WTC11 (cell line): ENCODE measurements around the gene PERP.

ENCODE experiments used
- ESRRA ChIP-seq: sonication (generic); formaldehyde crosslinking; IDR thresholded peaks from 2 replicates; pipeline ENCODE4 v1.8.1; 2022; ENCODE audit warnings: mild to moderate bottlenecking, missing genetic modification reagents, borderline replicate concordance
- JAZF1 ChIP-seq: fragments of 250-450 bp; sonication (Bioruptor Pico); IDR thresholded peaks from 2 replicates; pipeline ENCODE4 v1.9.0; 2021; ENCODE audit warnings: moderate library complexity, mild to moderate bottlenecking, inconsistent platforms
- RELA ChIP-seq: sonication (generic); formaldehyde crosslinking; IDR thresholded peaks from 2 replicates; pipeline ENCODE4 v1.8.1; 2022; ENCODE audit warnings: missing genetic modification reagents, mild to moderate bottlenecking, borderline replicate concordance
- SMAD3 ChIP-seq: sonication (generic); formaldehyde crosslinking; IDR thresholded peaks from 2 replicates; pipeline ENCODE4 v1.8.0; 2022; ENCODE audit warnings: missing genetic modification reagents, mild to moderate bottlenecking, borderline replicate concordance
- TP53 ChIP-seq: sonication (generic); formaldehyde crosslinking; IDR thresholded peaks from 2 replicates; pipeline ENCODE4 v1.8.1; 2023; ENCODE audit warnings: mild to moderate bottlenecking, missing genetic modification reagents
- TF ChIP-seq, protein P1 (sequence below): sonication (generic); formaldehyde crosslinking; IDR thresholded peaks from 2 replicates; pipeline ENCODE4 v1.8.1; 2023; ENCODE audit warnings: mild to moderate bottlenecking, missing genetic modification reagents, moderate library complexity
- TF ChIP-seq, protein P2 (sequence below): sonication (generic); formaldehyde crosslinking; IDR thresholded peaks from 2 replicates; pipeline ENCODE4 v1.8.0; 2022; ENCODE audit warnings: mild to moderate bottlenecking, missing genetic modification reagents
- TF ChIP-seq, protein P3 (sequence below): fragments of 200-600 bp; IDR thresholded peaks from 2 replicates; pipeline ENCODE4 v1.8.0; 2022; ENCODE audit warnings: antibody characterized with exemption
- TF ChIP-seq, protein P4 (sequence below): sonication (generic); formaldehyde crosslinking; IDR thresholded peaks from 2 replicates; pipeline ENCODE4 v1.8.0; 2022; ENCODE audit warnings: mild to moderate bottlenecking, missing genetic modification reagents
- TF ChIP-seq, protein P5 (sequence below): sonication (generic); formaldehyde crosslinking; IDR thresholded peaks from 2 replicates; pipeline ENCODE4 v1.8.1; 2022; ENCODE audit warnings: low read depth, mild to moderate bottlenecking, moderate library complexity, missing genetic modification reagents, borderline replicate concordance
- TF ChIP-seq, protein P6 (sequence below): sonication (generic); formaldehyde crosslinking; IDR thresholded peaks from 2 replicates; pipeline ENCODE4 v1.8.0; 2022; ENCODE audit warnings: mild to moderate bottlenecking, missing genetic modification reagents

DNA sequence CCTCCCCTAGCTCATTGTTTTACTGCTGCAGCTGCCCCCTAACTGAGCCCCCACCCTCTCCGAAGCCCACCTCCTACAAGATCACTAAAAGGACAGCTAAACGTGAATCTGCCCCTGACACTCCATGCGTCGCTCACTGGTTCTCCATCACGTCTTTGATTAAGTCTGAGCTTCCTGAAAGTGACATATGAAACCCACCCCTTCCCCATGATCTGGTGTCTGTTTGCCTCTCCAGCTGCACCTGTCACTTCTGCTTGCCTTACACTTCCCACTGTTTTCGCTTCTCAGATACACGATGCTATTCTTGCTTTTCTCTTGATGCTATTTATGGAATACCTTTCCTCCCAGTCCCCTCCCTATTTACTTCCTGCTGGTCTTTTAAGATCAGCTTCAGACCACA, 8.0 kb upstream of the PERP start:
- TF ChIP-seq, protein P1, sequence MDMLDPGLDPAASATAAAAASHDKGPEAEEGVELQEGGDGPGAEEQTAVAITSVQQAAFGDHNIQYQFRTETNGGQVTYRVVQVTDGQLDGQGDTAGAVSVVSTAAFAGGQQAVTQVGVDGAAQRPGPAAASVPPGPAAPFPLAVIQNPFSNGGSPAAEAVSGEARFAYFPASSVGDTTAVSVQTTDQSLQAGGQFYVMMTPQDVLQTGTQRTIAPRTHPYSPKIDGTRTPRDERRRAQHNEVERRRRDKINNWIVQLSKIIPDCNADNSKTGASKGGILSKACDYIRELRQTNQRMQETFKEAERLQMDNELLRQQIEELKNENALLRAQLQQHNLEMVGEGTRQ (CRISPR knock-in tag): no peak
- TF ChIP-seq ESRRA (CRISPR knock-in tag) (no peak), JAZF1 (no peak), TP53 (CRISPR knock-in tag) (no peak), RELA (CRISPR knock-in tag) (no peak), SMAD3 (CRISPR knock-in tag) (no peak)
- TF ChIP-seq, protein P2, sequence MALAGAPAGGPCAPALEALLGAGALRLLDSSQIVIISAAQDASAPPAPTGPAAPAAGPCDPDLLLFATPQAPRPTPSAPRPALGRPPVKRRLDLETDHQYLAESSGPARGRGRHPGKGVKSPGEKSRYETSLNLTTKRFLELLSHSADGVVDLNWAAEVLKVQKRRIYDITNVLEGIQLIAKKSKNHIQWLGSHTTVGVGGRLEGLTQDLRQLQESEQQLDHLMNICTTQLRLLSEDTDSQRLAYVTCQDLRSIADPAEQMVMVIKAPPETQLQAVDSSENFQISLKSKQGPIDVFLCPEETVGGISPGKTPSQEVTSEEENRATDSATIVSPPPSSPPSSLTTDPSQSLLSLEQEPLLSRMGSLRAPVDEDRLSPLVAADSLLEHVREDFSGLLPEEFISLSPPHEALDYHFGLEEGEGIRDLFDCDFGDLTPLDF (CRISPR knock-in tag): no peak
- TF ChIP-seq, protein P3, sequence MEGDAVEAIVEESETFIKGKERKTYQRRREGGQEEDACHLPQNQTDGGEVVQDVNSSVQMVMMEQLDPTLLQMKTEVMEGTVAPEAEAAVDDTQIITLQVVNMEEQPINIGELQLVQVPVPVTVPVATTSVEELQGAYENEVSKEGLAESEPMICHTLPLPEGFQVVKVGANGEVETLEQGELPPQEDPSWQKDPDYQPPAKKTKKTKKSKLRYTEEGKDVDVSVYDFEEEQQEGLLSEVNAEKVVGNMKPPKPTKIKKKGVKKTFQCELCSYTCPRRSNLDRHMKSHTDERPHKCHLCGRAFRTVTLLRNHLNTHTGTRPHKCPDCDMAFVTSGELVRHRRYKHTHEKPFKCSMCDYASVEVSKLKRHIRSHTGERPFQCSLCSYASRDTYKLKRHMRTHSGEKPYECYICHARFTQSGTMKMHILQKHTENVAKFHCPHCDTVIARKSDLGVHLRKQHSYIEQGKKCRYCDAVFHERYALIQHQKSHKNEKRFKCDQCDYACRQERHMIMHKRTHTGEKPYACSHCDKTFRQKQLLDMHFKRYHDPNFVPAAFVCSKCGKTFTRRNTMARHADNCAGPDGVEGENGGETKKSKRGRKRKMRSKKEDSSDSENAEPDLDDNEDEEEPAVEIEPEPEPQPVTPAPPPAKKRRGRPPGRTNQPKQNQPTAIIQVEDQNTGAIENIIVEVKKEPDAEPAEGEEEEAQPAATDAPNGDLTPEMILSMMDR: no peak
- TF ChIP-seq, protein P4, sequence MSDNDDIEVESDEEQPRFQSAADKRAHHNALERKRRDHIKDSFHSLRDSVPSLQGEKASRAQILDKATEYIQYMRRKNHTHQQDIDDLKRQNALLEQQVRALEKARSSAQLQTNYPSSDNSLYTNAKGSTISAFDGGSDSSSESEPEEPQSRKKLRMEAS (CRISPR knock-in tag): no peak
- TF ChIP-seq, protein P5, sequence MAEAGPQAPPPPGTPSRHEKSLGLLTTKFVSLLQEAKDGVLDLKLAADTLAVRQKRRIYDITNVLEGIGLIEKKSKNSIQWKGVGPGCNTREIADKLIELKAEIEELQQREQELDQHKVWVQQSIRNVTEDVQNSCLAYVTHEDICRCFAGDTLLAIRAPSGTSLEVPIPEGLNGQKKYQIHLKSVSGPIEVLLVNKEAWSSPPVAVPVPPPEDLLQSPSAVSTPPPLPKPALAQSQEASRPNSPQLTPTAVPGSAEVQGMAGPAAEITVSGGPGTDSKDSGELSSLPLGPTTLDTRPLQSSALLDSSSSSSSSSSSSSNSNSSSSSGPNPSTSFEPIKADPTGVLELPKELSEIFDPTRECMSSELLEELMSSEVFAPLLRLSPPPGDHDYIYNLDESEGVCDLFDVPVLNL: no peak
- TF ChIP-seq, protein P6, sequence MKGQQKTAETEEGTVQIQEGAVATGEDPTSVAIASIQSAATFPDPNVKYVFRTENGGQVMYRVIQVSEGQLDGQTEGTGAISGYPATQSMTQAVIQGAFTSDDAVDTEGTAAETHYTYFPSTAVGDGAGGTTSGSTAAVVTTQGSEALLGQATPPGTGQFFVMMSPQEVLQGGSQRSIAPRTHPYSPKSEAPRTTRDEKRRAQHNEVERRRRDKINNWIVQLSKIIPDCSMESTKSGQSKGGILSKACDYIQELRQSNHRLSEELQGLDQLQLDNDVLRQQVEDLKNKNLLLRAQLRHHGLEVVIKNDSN (CRISPR knock-in tag): no peak
